ENCODE measurements around the gene DNHD1. TPM values are rescaled to one million over a fixed set of nuclear protein-coding genes. Genes with fewer than 3 reads are reported as not detected.

Gene DNHD1
- total RNA-seq, 1 donor from 2014 or later: 9.9 TPM

- no peak for DNase-seq (ENCODE audit: extremely low spot score, unreplicated experiment)
- no peak overlapping the region for H3K27ac Mint-ChIP-seq
- TF ChIP-seq CTCF (conservative IDR thresholded peaks at IDR 0.05): no peak
- no peak overlapping the region for H3K4me3 Mint-ChIP-seq
- no peaks in the 10 kb centered on the region for H3K9me3 Mint-ChIP-seq
- no peaks in the 10 kb centered on the region for H3K36me3 Mint-ChIP-seq
- no peaks in the 10 kb centered on the region for H3K4me1 Mint-ChIP-seq (ENCODE audit: unreplicated experiment)
- no peaks in the 10 kb centered on the region for H3K27me3 Mint-ChIP-seq
Observed at GRCh38 chr11:6556139-6556949, 59.3 kb downstream of the DNHD1 start.

- H3K36me3 Mint-ChIP-seq: no peaks in the 10 kb centered on the region
- no peak for TF ChIP-seq CTCF (conservative IDR thresholded peaks at IDR 0.05)
- H3K4me3 Mint-ChIP-seq: no peak overlapping the region
- H3K27ac Mint-ChIP-seq: no peak overlapping the region
- H3K27me3 Mint-ChIP-seq: no peaks in the 10 kb centered on the region
- H3K4me1 Mint-ChIP-seq (ENCODE audit: unreplicated experiment): no peaks in the 10 kb centered on the region
- H3K9me3 Mint-ChIP-seq: no peaks in the 10 kb centered on the region
- no peak for DNase-seq (ENCODE audit: extremely low spot score, unreplicated experiment)
Observed at GRCh38 chr11:6557063-6557462, 60.0 kb downstream of the DNHD1 start.

DNA sequence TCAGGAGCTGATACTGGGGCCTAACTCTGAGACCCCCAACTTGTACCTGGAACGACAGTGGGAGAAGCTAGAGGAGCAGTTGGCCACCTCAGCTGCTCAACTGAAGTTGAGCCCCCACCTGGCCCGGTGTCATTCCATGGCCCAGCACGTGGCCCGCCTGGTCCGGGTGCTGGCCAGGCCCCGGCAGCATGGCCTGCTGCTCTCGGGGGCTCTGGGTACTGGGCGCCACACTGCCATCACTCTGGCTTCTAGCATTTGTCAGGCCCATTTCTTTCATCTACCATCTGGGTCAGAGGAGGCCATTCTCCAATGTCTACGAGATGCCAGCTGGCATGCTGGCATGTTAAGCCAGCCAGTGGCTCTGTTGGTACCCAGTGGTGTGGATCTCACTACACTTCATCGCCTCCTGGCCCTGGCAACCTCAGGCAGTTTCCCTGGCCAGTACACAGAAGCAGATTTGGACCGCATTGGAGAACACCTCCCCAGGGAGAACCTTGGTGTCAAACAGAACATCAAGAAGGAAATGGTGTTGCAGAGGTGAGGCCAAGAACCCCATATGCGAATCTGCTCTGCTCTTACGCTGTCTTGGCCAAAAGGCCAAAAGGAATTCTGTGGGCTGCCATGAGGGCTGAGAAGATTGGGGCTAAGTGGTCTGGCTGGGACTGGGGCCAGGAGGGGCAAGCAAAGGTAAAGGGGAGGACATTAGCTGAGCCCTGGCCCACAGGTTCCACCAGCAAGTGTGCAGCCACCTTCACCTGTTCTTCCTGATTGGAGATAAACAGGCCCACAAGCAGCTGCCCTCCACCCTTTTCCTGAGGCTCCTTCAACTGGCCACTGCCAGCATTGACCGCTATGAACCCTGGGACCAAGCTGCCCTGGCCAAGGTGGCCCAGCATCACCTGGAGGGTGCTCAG is 60.9 kb downstream of the DNHD1 start:
- Mint-ChIP-seq H3K4me3 (no peak overlapping the region), H3K9me3 (no peaks in the 10 kb centered on the region), H3K4me1 (ENCODE audit: unreplicated experiment) (no peaks in the 10 kb centered on the region), H3K27me3 (no peaks in the 10 kb centered on the region), H3K27ac (no peak overlapping the region), H3K36me3 (peaks cover 3% of the 10 kb centered on the region)
- no peak for DNase-seq (ENCODE audit: extremely low spot score, unreplicated experiment)
- TF ChIP-seq CTCF (conservative IDR thresholded peaks at IDR 0.05): no peak

- no peaks in the 10 kb centered on the region for H3K9me3 Mint-ChIP-seq
- no peaks in the 10 kb centered on the region for H3K4me1 Mint-ChIP-seq (ENCODE audit: unreplicated experiment)
- H3K27me3 Mint-ChIP-seq: no peaks in the 10 kb centered on the region
- no peak overlapping the region for H3K4me3 Mint-ChIP-seq
- DNase-seq (ENCODE audit: extremely low spot score, unreplicated experiment): no peak
- H3K27ac Mint-ChIP-seq: no peak overlapping the region
- H3K36me3 Mint-ChIP-seq: peaks cover 3% of the 10 kb centered on the region
- TF ChIP-seq CTCF (conservative IDR thresholded peaks at IDR 0.05): no peak
Observed at GRCh38 chr11:6559369-6559768, 62.3 kb downstream of the DNHD1 start.

- TF ChIP-seq CTCF (conservative IDR thresholded peaks at IDR 0.05): no peak
- Mint-ChIP-seq H3K27ac (no peak overlapping the region), H3K9me3 (no peaks in the 10 kb centered on the region), H3K36me3 (peaks cover 7% of the 10 kb centered on the region), H3K4me3 (no peak overlapping the region), H3K27me3 (no peaks in the 10 kb centered on the region), H3K4me1 (ENCODE audit: unreplicated experiment) (no peaks in the 10 kb centered on the region)
- no peak for DNase-seq (ENCODE audit: extremely low spot score, unreplicated experiment)
Observed at GRCh38 chr11:6561288-6561687, 64.2 kb downstream of the DNHD1 start.
